Stimulated activated CD8-positive, alpha-beta memory T cell treated with anti-CD3 and anti-CD28 coated beads, Interleukin-7, amount 100 ng/mL, for 4 hours (primary cell): Measurements from ENCODE around the gene HID1.
"Not testable (repeated sequence)": the region's sequence is repeated elsewhere in the genome, so short reads cannot be mapped to it uniquely, and the experiment has no call there.

Experiments
- DNase-seq, 2 donors: peaks; one replicate each; pipeline ENCODE4 v3.0.0-alpha.2; 2020; ENCODE audit warnings: low read depth in 2 of 2

HID1 gene

DNA sequence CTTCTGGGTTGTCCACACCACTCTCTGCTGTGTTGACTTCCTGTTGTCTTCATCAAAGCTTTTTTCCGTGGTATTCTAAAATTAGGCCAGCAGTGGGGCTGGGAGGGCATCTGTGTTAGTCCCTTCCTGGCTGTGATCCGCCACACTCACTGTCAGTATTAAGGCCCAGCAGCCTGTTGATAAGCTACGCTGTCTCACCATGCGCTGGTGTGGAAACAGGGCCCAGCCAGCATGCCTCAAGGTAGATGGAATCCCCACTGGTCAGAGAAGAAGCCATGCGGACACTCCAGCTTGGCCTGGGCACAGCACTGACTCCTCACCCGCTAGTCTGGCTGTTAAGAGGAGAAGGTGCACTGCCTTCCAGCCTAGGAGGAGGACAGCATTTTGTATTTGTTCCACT lies 26.2 kb upstream of the HID1 start:
- no peak for DNase-seq

DNA sequence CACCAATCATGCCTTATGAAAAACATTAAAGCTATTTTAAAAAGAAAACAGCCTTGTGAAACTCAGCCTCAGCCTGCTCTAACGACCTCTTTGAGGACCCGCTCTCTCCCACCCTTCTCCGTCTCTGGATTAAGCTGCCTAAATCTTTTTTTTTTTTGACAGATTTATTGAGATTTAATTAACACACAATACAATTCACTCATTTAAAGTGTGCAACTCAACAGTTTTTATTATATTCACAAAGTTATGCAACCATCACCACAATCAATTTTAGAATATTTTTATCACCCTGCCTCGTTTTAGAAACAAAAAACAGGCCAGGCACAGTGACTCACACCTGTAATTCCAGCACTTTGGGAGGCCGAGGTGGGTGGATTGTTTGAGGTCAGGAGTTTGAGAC lies 23.3 kb upstream of the HID1 start:
- no peak for DNase-seq

- no peak for DNase-seq
These were observed 21.9 kb upstream of the HID1 start for GRCh38 chr17:74994440-74994839.

DNA sequence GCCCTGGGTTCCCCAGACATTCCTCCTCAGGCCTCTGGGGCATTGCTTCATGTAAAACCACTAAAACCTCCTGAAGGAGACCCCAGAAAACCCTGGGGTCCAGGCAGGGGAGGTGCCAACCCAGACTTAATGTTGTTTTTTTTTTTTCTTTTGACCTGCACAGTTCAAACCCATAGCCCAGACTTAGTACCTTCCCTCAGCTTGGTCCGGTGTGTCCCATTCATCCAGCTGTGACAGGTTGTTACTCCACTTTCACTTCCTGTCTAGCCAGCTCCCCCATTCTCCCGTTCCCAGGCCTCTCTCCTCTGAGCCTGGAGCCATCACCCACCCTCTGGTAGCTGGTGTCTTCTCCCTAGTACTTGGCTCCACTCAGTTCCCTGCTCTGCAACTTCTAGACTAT lies 19.7 kb upstream of the HID1 start:
- DNase-seq = no peak

- no peak for DNase-seq
These were observed 18.1 kb upstream of the HID1 start for GRCh38 chr17:74990581-74991105.

DNA sequence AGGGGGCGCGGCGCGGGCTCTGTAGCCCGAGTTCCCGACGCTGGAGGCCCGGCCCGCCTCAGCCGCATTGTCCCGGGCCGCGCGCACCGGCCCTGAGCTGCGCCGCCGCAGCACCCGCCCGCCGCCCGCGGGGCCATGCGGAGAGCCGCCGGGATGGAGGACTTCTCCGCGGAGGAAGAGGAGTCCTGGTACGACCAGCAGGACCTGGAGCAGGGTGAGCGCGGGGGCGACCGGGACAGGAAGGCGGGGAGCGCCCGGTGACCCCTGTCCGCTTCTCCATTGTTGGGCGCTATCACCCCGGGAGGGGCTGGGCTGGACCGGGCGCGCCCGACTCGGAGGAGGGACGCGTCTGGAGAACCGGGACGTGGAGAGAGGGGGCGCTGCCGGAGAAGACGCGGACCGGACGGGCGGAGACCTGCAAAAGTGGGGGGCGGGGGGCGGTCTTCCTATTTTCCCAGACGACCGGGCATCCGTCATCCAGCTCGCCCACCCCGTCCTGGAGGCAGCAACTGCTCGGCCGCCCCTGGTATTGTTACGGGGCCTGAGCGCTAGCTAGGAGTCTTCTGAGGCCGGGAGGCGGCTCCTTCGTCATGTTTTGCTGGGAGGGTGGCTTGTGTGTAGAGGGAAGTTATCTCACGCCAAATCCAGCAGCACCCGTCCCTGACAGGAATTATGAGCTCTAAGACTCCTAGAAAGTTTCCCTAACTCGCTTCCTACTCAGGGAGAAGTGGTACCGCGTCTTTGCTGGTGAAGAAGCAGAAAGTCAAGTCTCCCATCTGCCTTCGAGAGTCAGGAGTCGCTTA lies 15.6 kb upstream of the HID1 start:
- DNase-seq = no peak

DNA sequence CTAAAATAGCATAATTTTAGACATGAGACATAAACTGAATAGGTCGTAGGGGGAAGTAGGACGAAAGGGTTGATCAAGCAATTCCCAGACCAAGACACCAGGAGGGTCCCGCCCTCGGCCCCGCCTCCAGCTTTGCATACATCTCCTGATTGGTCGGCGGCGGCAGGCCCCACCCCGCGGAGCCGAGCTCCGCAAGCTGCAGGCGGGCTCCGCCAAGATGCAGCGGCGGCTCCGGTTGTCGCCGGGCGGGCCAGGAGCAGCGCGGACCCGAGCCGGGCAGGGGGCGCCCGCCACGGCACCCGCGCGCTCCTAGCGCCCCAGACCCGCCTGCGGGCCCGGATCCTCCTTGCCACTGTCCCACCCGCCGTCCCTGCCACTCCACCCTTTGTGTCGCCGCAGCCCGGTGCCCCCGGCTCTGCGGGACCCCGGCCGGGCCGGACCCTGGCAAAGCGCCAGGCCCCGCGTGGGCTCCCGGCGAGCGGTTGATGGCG lies 14.9 kb upstream of the HID1 start, which contains the start of gene CDR2L:
Gene CDR2L, plus strand, starts transcription at position 215 of the 491 bp plus-strand sequence. CDS start 412 bp downstream, outside the sequence.
- DNase-seq = peak; percentile 78 to 86

DNA sequence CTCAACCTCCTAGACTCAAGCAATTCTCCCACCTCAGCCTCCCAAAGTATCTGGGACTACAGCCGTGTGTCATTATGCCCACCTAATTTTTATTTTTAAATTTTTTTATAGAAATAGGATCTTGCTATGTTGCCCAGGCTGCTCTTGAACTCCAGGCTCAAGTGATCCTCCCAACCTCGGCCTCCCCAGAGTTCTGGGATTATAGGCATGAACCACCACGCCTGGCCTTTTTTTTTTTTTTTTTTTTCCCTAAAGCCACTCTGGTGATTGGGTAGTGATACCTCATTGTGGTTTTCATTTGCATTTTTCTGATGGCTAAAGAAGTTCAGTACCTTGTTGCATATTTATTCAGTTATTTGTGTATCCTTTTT lies 13.6 kb upstream of the HID1 start:
- no peak for DNase-seq

DNA sequence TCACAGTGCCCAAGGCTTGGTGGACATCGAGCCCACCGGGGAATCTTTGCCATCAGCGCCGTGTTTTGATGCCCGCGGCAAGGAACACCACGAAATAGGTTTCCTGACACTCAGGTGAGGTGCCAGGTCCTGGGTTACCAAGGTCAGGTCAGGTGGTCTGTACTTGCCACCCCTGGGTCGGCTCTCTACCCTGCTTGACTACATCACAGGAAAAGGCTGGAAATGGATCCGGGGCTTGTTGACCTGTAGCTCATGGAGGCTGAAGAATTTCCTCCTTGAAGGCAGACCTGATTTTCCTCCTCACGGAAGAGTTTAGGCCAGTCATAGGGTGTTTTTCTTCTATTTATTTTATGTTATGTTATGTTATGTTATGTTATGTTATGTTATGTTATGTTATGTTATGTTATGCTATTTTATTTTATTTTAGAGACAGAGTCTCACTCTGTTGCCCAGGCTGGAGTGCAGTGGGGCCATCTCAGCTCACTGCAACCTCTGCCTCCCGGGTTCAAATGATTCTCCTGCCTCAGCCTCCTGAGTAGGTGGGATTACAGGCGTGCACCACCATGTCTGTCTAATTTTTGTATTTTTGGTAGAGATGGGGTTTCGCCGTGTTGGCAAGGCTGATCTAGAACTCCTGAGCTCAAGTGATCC lies 10.2 kb upstream of the HID1 start:
- DNase-seq = not testable (repeated sequence)

GRCh38 chr17:74981979-74982662 lies 9.6 kb upstream of the HID1 start:
- peak; percentile 45 to 74 for DNase-seq

- no peak for DNase-seq
These were observed 8.9 kb upstream of the HID1 start for GRCh38 chr17:74981318-74981978.

DNA sequence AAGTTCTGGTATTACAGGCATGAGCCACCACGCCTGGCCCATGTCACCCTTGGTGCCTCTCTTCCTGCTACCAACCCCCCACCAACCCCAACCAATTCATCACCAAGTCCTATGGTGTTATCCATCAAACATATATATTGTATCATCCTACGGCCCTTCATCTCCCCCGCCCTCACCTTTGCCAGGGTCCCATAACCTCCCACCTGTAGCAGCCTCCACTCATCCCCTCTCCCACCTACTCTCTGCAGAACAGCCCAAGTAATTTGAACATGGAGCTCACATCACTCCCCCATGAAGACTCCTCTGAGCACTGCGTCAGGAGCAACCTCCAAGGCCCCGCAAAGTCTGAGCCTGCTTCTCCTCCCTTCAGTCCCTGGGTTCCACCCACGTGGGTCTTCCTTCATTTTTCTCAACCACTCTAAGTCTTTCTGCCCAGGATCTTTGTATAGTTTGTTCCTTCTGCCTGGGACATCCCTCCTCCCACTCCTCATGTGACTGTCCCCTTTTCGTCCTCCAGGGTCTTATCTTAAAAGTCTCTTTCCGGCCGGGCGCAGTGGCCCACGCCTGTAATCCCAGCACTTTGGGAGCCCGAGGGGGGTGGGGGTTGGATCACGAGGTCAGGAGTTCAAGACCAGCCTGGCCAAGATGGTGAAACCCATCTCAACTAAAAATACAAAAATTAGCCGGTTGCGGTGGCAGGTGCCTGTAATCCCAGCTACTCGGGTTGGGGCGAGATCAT lies 7.0 kb upstream of the HID1 start:
- no peak for DNase-seq

GRCh38 chr17:74978240-74978639 lies 5.7 kb upstream of the HID1 start:
- DNase-seq = no peak

DNA sequence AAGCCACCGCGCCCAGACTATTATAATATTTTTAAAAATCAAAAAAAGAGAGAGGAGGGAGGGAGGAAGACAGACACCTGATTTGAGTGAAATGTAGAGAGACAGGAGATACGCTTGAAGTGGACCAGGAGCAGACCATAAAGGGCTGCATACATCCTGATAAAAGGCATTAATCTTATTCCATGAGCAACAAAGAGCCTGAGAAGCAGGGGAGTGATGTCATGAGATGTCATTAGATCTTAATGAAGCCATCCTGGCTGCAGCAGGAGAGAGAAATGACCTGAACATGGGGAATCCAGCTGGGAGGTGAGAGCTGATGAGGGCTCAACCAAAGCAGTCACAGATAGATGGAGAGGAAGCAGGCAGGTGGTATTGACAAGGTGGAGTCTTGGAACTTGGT lies 5.2 kb upstream of the HID1 start:
- DNase-seq = no peak

- no peak for DNase-seq
These were observed 3.4 kb upstream of the HID1 start for GRCh38 chr17:74975943-74976342.

GRCh38 chr17:74972973-74973328 lies 392 bp upstream of the HID1 start:
- no peak for DNase-seq

DNA sequence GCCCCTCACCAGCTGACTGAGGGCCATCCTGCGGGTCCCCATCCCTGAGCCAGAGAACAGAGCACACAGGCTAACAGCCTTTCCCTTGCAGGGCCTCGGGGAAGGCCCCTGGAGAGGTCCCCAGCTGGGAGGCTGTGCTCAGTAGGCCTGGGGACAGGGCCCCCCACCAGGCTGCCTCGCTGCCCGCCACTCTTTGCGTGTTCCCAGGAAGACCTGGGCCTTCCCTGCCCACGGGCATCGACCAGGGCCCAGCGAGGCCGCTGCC lies 785 bp downstream of the HID1 start:
- no peak for DNase-seq

DNA sequence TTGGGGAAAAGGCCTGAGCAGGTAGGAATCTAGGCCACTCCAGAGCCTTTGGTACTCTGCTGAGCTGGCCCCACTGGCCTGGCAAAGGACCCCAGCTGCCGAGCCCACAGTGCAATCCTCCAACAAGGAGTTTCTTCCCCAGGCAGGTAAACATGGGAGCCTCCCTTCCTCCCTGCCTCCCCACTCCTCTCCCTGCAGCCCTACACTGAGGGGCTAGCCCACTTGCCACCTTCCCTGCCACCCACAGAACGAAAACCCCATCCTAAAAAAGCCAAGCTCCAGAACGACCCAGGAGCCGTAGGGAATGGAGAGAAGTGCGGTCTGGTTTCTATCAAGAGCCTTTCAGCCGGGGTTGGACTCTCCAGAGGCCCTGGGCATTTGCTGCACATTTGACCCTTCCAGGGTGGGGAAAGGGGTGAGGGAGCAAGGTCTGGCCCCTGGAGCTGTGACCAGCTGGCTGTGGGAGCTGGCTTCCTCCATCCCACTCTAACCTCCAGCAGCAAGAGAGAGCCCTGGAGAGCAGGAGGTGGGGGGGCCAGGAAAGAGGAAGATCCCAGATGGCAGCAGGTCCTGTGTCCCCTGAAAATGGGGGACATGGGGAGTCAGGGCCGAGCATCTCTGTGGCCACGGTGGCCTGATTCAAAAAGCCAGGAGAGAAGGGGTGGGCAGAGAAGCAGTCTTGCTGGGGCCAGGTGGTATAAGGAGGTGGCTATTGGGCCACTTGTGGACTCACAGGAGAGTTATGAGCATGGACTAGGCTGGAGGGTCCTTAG lies 1.3 kb downstream of the HID1 start:
- no peak for DNase-seq

DNA sequence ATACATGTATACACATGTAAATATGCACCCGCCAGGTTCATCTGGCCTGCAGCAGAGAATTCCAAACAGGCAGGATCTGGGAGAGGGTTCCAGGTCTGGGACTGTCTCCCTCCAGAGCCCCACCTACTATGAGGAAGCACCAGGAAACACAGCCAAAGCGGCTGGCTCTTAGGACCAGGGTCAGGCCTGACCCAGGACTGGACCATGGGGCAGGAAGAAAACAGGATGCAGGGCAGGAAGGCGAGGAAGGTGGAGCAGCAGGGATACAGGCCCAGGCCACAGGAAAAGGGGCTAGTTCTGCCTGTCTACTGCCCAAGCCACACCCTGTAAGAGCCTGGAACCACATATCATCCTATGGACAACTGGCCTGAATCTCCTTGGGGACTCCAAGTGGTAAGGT lies 2.2 kb downstream of the HID1 start:
- no peak for DNase-seq

DNA sequence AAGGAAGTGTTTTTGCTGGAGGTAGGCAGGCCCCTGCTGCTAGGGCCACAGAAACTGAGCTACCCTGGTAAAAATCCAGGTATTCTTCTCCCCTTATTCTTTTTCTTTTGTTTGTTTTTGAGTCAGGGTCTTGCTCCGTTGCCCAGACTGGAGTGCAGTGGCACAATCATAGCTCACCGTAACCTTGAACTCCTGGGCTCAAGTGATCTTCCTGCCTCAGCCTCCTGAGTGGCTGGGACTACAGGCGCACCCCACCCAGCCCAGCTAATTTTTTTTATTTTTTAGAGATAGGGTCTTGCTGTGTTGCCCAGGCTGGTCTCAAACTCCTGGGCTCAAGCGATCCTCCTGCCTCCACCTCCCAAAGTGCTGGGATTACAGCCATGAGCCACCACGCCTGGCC lies 3.1 kb downstream of the HID1 start:
- not testable (repeated sequence) for DNase-seq

DNA sequence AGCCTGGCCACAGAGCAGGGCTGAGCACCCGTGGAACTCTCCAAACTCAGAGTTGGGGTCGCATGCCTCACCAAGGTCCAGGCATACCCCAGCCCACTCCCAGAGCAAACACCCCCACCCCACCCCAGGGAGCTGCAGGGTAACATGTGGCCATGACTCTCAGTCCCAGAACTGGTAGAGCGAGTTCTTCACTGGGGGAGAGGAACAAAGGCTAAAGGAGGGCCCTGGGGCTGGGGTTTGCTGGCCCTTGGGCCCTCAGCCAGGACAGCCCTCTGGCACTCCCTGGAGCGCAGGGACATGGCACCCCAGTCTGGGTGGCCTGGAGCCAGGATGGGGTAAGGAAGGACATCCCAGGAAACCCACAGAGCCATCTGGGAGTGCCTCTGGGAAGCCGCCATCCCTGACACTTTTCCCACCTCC lies 4.2 kb downstream of the HID1 start:
- DNase-seq = no peak
